Islet of Langerhans (tissue), 1 donor: ENCODE results near the gene OTUD3.
"Not testable (repeated sequence)": the region's sequence is repeated elsewhere in the genome, so short reads cannot be mapped to it uniquely, and the experiment has no call there.

Source experiments
- FAIRE-seq: peaks from one replicate; lab custom pipeline; 2011; peaks lifted over from hg19 to GRCh38; lab: Jason Lieb, UNC

The OTUD3 gene

GRCh38 chr1:19869453-19869852 lies 12.7 kb upstream of the OTUD3 start:
- FAIRE-seq, result not testable (repeated sequence)

GRCh38 chr1:19869929-19870328 lies 12.3 kb upstream of the OTUD3 start:
- FAIRE-seq, result no peak

GRCh38 chr1:19872190-19872589 lies 10.0 kb upstream of the OTUD3 start:
- peak; percentile 96 for FAIRE-seq

- no peak for FAIRE-seq
These were observed 4.9 kb upstream of the OTUD3 start for GRCh38 chr1:19877181-19877750.

- FAIRE-seq, result no peak
These were observed 4.2 kb upstream of the OTUD3 start for GRCh38 chr1:19877821-19878636.

- no peak for FAIRE-seq
These were observed 3.6 kb upstream of the OTUD3 start for GRCh38 chr1:19878637-19878985.

DNA sequence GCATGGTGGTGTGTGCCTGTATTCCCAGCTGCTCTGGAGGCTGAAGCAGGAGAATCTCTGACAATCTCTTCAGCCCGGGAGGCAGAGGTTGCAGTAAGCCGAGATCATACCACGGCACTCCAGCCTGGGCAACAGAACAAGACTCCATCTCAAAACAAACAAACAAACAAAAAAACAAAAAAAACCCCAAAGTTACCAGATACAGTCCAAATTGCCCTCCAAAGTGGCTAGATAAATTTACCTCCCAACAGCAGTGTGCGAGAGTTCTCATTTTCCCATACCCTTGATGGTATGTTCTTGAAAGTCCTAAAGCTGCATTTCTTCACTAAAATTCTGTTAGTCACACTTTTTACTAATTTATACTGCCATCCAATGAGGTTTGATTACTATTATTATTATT lies 3.0 kb upstream of the OTUD3 start:
- FAIRE-seq, result no peak

DNA sequence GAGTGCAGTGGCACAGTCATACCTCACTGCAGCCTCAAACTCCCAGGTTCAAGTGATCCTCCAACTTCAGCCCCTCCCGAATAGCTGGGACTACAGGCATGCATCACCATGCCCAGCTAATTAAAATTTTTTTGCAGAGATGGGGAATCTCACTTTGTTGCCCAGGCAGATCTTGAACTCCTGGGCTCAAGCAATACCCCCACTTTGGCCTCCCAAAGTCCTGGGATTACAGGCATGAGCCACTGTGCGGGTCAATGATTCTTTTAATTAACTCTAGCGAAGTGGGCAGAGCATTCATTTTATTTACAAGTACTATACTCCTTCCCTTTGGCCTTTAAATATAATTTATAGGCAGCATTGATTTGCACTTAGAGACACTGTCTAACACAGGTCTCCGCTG lies 2.5 kb upstream of the OTUD3 start:
- FAIRE-seq, result no peak

- FAIRE-seq, result not testable (repeated sequence)
These were observed 1.4 kb upstream of the OTUD3 start for GRCh38 chr1:19880841-19881240.

- no peak for FAIRE-seq
These were observed 2.1 kb downstream of the OTUD3 start for GRCh38 chr1:19884312-19884711.

DNA sequence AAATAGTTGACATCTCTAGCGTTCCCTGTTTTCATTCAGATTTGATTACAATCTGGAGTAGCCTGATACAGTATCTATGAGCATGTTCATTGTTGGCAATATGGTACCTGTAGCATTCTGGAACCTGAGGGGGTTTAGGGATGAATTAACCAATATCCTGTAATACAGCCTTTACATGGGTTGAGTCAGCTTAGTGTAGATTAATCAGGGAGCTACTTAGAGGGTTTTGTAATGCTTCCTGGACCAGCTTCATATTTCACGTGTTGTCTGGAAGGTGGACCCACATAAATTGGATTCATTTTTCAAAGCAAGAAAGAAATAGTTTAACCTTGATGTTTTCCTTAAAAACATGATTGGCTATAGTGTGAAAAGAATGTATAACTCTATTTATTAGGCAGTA lies 3.6 kb downstream of the OTUD3 start:
- no peak for FAIRE-seq

DNA sequence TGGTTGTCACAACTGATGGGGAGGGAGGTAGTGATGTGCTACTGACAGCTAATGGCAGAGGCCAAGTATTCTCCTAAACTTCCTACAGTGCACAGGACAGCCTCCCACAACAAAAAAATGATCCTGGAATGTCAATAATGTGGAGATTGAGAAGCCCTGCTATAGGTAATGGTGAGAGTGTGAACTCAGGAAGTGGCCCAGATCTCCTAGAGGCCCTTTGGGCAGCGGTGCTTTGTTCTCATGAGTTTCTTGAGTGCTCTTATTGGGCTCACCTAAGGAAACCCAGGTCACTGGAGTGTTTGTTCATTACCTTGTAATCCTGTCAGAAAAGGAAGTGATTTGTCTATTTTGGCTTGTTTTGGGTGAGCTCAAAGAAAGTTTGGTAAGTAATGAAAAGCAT lies 5.9 kb downstream of the OTUD3 start:
- FAIRE-seq, result no peak

GRCh38 chr1:19889656-19890055 lies 7.5 kb downstream of the OTUD3 start:
- FAIRE-seq, result no peak

GRCh38 chr1:19892129-19892528 lies 9.9 kb downstream of the OTUD3 start:
- no peak for FAIRE-seq

DNA sequence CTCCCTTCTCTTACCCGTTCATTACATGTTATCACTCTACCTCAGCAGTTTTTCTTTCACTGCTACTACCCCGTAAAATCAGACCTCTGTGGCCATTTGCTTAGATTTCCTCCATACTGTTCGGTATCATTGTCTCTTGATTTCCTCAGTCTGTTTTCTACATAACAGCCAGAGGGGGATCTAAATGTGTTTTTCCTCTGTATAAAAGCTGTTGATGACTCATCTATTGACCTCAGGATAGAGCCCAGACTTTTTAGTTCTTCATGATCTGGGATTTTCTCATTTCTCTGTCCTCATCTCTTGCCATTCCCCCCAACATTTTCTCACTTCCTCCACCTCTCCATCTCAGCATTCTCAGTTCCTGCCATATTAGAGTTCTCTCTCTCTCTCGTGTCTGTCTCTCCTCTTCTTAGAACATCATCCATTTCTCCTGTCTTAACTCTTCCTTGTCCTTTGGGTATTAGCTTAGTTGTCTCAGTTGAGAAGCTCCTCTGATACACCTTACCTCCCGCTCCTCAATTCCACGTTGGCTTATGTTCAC lies 10.5 kb downstream of the OTUD3 start:
- no peak for FAIRE-seq

DNA sequence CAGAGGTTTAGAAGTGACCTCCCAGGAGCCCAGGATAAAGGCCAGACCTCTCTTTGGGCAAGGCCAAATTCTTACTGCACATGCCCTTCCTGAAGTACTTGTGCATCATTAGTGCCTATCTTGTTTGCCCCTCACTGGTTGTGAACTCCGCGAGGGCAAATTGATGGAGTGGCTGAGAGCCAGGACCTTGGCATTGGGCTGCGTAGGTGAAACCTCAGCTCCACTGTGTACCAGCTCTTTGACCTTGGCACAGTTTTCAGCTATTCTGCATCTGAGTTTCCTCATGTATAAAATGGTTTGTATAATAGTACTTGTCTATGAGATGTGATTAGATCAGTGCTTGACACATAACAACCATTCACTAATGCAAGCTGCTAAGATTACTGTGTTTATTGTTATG lies 11.5 kb downstream of the OTUD3 start:
- no peak for FAIRE-seq

DNA sequence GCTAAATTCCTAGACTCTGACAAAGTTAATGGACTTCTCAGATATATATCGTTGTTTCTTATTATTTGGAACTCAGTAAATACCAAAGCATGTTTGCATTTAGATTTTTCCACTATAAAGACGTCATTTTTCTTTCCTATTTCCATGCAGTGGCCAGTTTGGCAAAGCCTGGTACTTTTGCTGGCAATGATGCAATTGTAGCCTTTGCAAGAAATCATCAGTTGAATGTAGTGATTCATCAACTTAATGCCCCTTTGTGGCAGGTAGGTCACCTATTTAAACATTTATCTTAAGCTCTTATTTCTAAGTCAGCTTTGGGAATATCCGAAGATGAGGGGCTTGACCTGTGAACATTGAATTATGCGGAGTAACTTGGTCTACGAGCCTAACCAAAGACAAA lies 12.0 kb downstream of the OTUD3 start:
- FAIRE-seq, result peak; percentile 81

DNA sequence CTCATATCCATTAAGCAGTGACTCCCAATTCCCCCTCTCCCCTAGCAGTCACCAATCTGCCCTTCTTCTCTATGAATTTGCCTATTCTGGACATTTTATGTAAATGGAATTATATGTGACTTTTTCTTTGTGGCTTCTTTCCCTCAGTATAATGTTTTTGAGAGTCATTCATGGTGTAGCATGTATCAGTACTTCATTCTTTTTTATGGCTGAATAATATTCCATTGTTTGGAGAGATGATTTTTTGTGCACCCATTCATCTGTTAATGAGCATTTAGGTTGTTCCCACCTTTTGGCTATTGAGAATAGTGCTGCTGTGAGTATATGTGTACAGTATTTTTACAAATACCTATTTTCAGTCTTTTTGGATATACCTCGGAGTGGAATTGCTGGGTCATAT lies 19.5 kb downstream of the OTUD3 start:
- FAIRE-seq, result no peak

DNA sequence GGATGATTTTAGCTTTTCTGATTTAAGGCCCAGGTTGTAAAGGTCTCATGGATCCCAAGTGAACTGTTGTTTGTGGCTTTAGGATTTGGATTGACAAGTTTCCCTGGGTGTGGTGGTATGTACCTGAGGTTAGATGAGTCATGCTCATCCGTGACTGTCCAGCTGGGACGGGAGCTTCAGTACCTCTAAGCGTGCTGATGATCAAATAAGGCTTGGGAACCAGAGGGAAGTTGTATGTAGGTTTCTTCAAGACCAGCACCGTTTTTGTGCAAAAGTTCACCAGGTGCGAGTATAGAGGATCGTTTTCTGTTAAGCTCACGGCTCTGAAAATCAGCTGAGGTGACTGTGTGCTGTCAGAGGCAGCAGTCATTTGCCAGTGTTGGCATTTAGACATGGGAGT lies 21.4 kb downstream of the OTUD3 start:
- FAIRE-seq, result no peak

GRCh38 chr1:19907456-19907855 lies 25.3 kb downstream of the OTUD3 start:
- no peak for FAIRE-seq

GRCh38 chr1:19909392-19909791 lies 27.2 kb downstream of the OTUD3 start:
- no peak for FAIRE-seq

DNA sequence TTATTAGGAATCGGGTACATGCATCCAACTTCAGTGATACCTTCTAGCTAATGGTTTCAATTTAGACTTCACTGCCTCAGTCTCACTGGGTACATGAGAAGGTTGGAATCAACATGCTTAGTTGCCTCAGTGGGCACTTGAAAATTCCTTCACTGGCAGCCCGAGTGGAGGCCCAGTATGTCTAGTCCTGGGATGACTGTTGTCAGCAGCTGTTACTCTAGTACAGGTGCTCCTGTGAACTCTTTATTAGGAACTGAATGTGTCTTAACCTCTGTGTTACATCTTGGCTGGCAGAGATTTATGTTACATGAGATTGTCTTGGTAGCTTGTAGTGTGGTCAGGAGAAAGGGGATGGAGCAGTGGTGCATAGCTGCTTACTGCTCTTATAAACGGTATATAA lies 27.8 kb downstream of the OTUD3 start:
- FAIRE-seq, result no peak

DNA sequence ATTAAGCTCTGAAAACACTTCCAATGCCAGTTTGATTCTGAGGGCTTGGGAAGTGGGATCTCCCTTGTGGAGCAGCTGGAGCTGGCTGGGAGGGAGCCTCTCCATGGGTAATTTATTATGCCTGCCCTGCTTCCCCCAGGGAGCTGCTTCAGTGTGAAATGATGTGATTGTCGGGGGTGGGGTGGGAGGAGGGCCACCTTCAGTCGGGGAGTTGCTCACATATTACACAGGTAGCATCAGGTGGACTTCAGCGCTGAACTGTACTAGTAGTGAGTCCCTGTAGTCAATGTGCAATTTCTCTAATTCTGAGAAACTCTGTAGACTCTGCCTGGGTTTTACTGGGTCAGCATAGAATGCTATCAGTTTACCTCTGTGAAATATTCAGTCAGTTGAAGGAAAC lies 28.5 kb downstream of the OTUD3 start:
- FAIRE-seq, result no peak

DNA sequence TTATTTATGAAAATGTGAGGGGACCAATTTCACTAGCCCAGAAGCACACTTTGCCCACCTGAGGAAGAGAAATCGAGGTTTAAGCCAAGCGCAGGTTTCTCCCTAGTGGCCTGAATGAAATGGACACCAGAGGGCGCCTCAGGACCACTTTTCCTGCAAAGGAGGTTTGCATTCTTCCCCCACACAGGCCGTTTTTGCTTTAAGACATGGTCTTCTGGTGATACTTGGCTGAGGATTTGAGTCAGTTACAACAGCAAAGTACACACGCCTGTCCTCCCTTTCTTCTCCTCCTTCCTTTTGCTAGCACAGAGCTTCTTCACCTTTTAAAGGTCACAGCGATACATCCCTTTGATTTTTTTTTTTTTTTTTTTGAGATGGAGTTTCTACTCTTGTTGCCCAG lies 35.9 kb downstream of the OTUD3 start:
- peak; percentile 96 for FAIRE-seq
